Measurements from ENCODE around the gene RHBG. TPM values are rescaled to one million over a fixed set of nuclear protein-coding genes. Genes with fewer than 3 reads are reported as not detected.

Gene RHBG
- total and polyA plus RNA-seq, 2 experiments from 2014 or later, result 1.2 to 1.6 TPM

DNA sequence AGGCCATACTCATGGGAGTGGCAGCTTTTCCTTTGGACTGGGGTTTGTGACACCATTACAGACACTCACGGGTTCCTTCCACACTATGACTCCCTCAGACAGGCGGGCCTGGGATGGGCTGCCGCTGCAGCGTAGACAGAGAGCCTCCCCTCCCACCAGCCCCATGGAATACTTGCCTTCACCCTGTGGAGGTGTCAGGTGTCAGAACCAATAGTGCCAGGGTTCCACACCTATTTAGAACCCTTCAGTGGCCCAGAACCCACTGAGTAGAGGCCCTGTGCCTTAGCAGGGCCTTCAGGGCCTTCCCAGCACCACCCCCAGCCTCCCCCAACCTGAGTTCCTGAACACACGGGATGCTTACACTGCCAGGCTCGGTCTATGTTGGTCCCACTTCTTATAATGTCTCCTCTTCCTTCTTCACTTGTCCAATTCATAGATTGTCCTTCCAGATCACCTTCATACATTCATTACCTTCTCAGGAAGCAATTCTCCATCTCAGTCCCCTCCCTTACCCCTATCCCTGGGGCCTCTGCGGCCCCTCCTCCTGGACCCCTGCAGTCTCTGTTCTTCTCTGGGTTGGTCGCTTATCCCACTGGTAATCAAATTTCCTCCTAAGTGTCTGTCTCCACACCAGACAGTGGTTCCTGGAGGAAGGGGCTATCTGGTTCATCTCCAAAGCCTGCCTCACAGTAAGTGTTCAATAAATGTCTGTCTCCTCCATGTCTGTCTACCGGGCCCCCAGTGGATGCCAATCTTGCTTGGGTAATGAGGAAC, 1.4 kb upstream of the RHBG start:
- Histone ChIP-seq H3K27ac (ENCODE audit: low read depth) (no peak overlapping the region), H3K79me2 (replicated peaks; ENCODE audit: insufficient read depth) (no peaks in the 10 kb centered on the region), H3F3A (replicated peaks; ENCODE audit: low read depth) (peaks cover 18% of the 10 kb centered on the region), H3K9me2 (ENCODE audit: insufficient read depth) (no peaks in the 10 kb centered on the region), H2AFZ (no peak overlapping the region), H3K4me3 (no peak overlapping the region), H4K20me1 (replicated peaks; ENCODE audit: insufficient read depth) (no peaks in the 10 kb centered on the region), H3K36me3 (ENCODE audit: insufficient read depth) (no peaks in the 10 kb centered on the region), H3K27me3 (ENCODE audit: insufficient read depth) (peaks cover 12% of the 10 kb centered on the region), H3K4me2 (no peak overlapping the region), H3K4me1 (ENCODE audit: insufficient read depth) (0 out of 2 replicates have a peak, but pooled peaks cover 3% of the 10 kb centered on the region)
- ATAC-seq (peak; percentile 35), DNase-seq (ENCODE audit: low spot score) (peak; percentile 24)
- TF ChIP-seq POLR2AphosphoS5 (IDR thresholded peaks at IDR 0.05; ENCODE audit: low read depth) (no peak), ZNF462 (CRISPR knock-in tag; IDR thresholded peaks at IDR 0.05) (no peak), JUNB (IDR thresholded peaks at IDR 0.05; ENCODE audit: unreplicated experiment) (no peak)
- H3K4me3 Mint-ChIP-seq, result no peak overlapping the region
- no peak overlapping the region for H3K27ac Mint-ChIP-seq
- H3K36me3 Mint-ChIP-seq (ENCODE audit: low read depth), result no peaks in the 10 kb centered on the region
- peaks cover 15% of the 10 kb centered on the region for H3K27me3 Mint-ChIP-seq (ENCODE audit: insufficient read depth, low read depth, poor library complexity)
- H3K9me3 Mint-ChIP-seq, result no peaks in the 10 kb centered on the region
- H3K4me1 Mint-ChIP-seq, result peaks cover 22% of the 10 kb centered on the region

DNA sequence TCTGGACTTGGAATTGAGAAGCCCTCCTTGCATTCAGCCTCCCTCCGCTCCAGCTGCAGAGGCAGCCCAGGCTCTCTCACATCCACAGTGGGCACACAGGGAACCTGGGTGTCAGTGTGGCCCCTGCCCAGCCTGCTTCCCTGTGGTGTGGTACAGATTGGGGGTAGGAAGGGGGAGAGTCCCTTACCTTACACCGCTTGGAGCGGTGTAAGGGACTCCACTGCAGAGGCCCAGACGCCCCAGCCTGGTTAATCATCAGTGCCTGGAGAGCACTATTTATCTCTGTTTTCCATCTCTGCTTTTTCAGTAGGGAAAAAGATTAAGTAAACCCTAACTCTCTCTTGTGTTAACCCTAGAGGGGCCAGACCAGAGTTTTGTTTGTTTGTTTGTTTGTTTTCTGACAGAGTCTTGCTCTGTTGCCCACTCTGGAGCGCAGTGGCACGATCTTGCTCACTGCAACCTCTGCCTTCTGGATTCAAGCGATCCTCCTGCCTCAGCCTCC, 803 bp upstream of the RHBG start:
- peak overlapping the region; percentile 85; the same call in 1 of the 2 replicates for H3K4me3 ChIP-seq
- Mint-ChIP-seq H3K27me3 (ENCODE audit: insufficient read depth, low read depth, poor library complexity) (peaks cover 15% of the 10 kb centered on the region), H3K36me3 (ENCODE audit: low read depth) (no peaks in the 10 kb centered on the region), H3K4me3 (no peak overlapping the region), H3K9me3 (no peaks in the 10 kb centered on the region), H3K27ac (no peak overlapping the region), H3K4me1 (peaks cover 22% of the 10 kb centered on the region)
- H3K27me3 ChIP-seq (ENCODE audit: insufficient read depth), result peaks cover 12% of the 10 kb centered on the region
- no peaks in the 10 kb centered on the region for H4K20me1 ChIP-seq (replicated peaks; ENCODE audit: insufficient read depth)
- no peak for TF ChIP-seq POLR2AphosphoS5 (IDR thresholded peaks at IDR 0.05; ENCODE audit: low read depth)
- TF ChIP-seq ETS1 (IDR thresholded peaks at IDR 0.05), result no peak
- no peak for TF ChIP-seq CREB1 (CRISPR knock-in tag; IDR thresholded peaks at IDR 0.05; ENCODE audit: low read depth)
- TF ChIP-seq ZNF331 (CRISPR knock-in tag; IDR thresholded peaks at IDR 0.05; ENCODE audit: low read depth), result no peak
- no peak for TF ChIP-seq REST (IDR thresholded peaks at IDR 0.05; ENCODE audit: unreplicated experiment)
- no peak for TF ChIP-seq STAT1 (IDR thresholded peaks at IDR 0.05; ENCODE audit: unreplicated experiment)
- no peak for TF ChIP-seq JUNB (IDR thresholded peaks at IDR 0.05; ENCODE audit: unreplicated experiment)
- TF ChIP-seq EZH2 (IDR thresholded peaks at IDR 0.05; ENCODE audit: low read depth, unreplicated experiment), result no peak
- H3K4me2 ChIP-seq, result no peak overlapping the region
- 0 out of 2 replicates have a peak, but pooled peaks cover 3% of the 10 kb centered on the region for H3K4me1 ChIP-seq (ENCODE audit: insufficient read depth)
- H3K27ac ChIP-seq (ENCODE audit: low read depth), result no peak overlapping the region
- no peaks in the 10 kb centered on the region for H3K79me2 ChIP-seq (replicated peaks; ENCODE audit: insufficient read depth)
- no peak for DNase-seq (ENCODE audit: low spot score)
- no peaks in the 10 kb centered on the region for H3K36me3 ChIP-seq (ENCODE audit: insufficient read depth)
- H2AFZ ChIP-seq, result no peak overlapping the region; the same call in 1 of the 2 replicates
- peaks cover 18% of the 10 kb centered on the region for H3F3A ChIP-seq (replicated peaks; ENCODE audit: low read depth)
- no peak for ATAC-seq
- H3K9me2 ChIP-seq (ENCODE audit: insufficient read depth), result no peaks in the 10 kb centered on the region

Data from GM23338 (cell line).